Keratinocyte (primary cell): ENCODE results near the gene ZNF664. TPM values are rescaled to one million over a fixed set of nuclear protein-coding genes. Genes with fewer than 3 reads are reported as not detected.

Experiments used
- DNase-seq: peaks from one replicate; pipeline ENCODE4 v3.0.0-alpha.2; 2011; ENCODE audit warnings: low read depth, missing footprints, low spot score
- FAIRE-seq: peaks from 2 replicates; lab custom pipeline; 2011; peaks lifted over from hg19 to GRCh38; lab: Jason Lieb, UNC
- H2AFZ ChIP-seq: 2 replicates; pipeline ENCODE4 v1.6.0; 2012; ENCODE audit warnings: low read length, control low read depth, inconsistent platforms; ENCODE audit not compliant: control insufficient read depth
- H3K27ac ChIP-seq: 2 replicates; pipeline ENCODE4 v1.5.1; 2011; ENCODE audit warnings: low read length; ENCODE audit not compliant: control insufficient read depth, insufficient read depth
- H3K27me3 ChIP-seq: 3 replicates; pipeline ENCODE4 v1.6.0; 2011; ENCODE audit warnings: low read length; ENCODE audit not compliant: control insufficient read depth, insufficient read depth; ENCODE audit errors: extremely low read depth
- H3K36me3 ChIP-seq, 2 experiments: 2 replicates in 1 of 2; 3 replicates in 1 of 2; pipeline ENCODE4 v1.5.1; 2011; ENCODE audit warnings: low read length in 2 of 2, mild to moderate bottlenecking in 1 of 2; ENCODE audit not compliant: control insufficient read depth in 2 of 2, insufficient read depth in 2 of 2; ENCODE audit errors: extremely low read depth in 1 of 2
- H3K4me1 ChIP-seq: 3 replicates; pipeline ENCODE4 v1.5.1; 2011; ENCODE audit warnings: low read length; ENCODE audit not compliant: control insufficient read depth, insufficient read depth; ENCODE audit errors: extremely low read depth
- H3K4me2 ChIP-seq: 3 replicates; pipeline ENCODE4 v1.6.0; 2011; ENCODE audit warnings: low read depth, low read length; ENCODE audit not compliant: control insufficient read depth, insufficient read depth; ENCODE audit errors: extremely low read depth
- H3K4me3 ChIP-seq, 3 experiments: fragments of 200-600 bp in 1 of 3; sonication (generic) in 1 of 3; 2 replicates in 2 of 3; 3 replicates in 1 of 3; pipeline ENCODE4 v1.5.1; 2011 to 2016; ENCODE audit warnings: low read length in 3 of 3, mild to moderate bottlenecking in 3 of 3, control low read depth in 2 of 3, inconsistent platforms in 1 of 3, low read depth in 1 of 3, mixed read lengths in 1 of 3, mixed run types in 1 of 3, moderate library complexity in 1 of 3; ENCODE audit not compliant: control insufficient read depth in 2 of 3, insufficient read depth in 2 of 3; ENCODE audit errors: extremely low read depth in 1 of 3
- H3K79me2 ChIP-seq: 2 replicates; pipeline ENCODE4 v1.6.0; 2012; ENCODE audit warnings: low read length; ENCODE audit not compliant: control insufficient read depth, insufficient read depth
- H3K9ac ChIP-seq: 3 replicates; pipeline ENCODE4 v1.6.0; 2011; ENCODE audit warnings: low read length; ENCODE audit not compliant: control insufficient read depth, insufficient read depth; ENCODE audit errors: extremely low read depth
- H3K9me1 ChIP-seq: 3 replicates; pipeline ENCODE4 v1.6.0; 2011; ENCODE audit warnings: low read length; ENCODE audit not compliant: control insufficient read depth, insufficient read depth; ENCODE audit errors: extremely low read depth
- H3K9me3 ChIP-seq: 2 replicates; pipeline ENCODE4 v1.5.1; 2012; ENCODE audit warnings: low read depth, low read length; ENCODE audit not compliant: control insufficient read depth
- H4K20me1 ChIP-seq: 3 replicates; pipeline ENCODE4 v1.6.0; 2011; ENCODE audit warnings: low read length; ENCODE audit not compliant: control insufficient read depth, insufficient read depth; ENCODE audit errors: extremely low read depth
- EZH2 ChIP-seq: IDR thresholded peaks from one replicate; pipeline ENCODE4 v1.6.1; 2012; ENCODE audit warnings: inconsistent platforms, mild to moderate bottlenecking, low read length, moderate library complexity
- dilution Hi-C: fragments of 300-500 bp; cut with MboI; formaldehyde crosslinking; loops from one replicate; pipeline ENCODE4 v1.7.0; 2020; ENCODE audit warnings: low sequenced_read_pairs; ENCODE audit not compliant: extremely low pct_ligation_motif_present
- polyA plus RNA-seq, 5 experiments: library from polyadenylated mRNA; depleted of rRNA in 3 of 5; stranded (reverse) in 3 of 5; stranded (forward) in 1 of 5; unstranded in 1 of 5; fragments of >200 nt; gene quantifications; 1 replicate in 1 of 5; 2 replicates in 3 of 5; 3 replicates in 1 of 5; pipeline versions ENCODE4 v1.2.1 to v1.2.3, GENCODE V29; 2011 to 2012; ENCODE audit warnings: missing spikeins in 2 of 5, low read depth in 1 of 5, low replicate concordance in 1 of 5
- TF ChIP-seq, protein P1 (sequence below), 3 experiments: IDR thresholded peaks in 1 of 3; conservative IDR thresholded peaks in 1 of 3; optimal IDR thresholded peaks in 1 of 3; 2 replicates in 2 of 3; 3 replicates in 1 of 3; pipeline versions ENCODE3 to v1.5.1; 2011; ENCODE audit warnings: low read length in 3 of 3, mild to moderate bottlenecking in 3 of 3, moderate library complexity in 2 of 3, control low read depth in 1 of 3, inconsistent platforms in 1 of 3; ENCODE audit not compliant: insufficient read depth in 2 of 3; ENCODE audit errors: extremely low read depth in 1 of 3

ZNF664 gene
- polyA plus RNA-seq, 1 donor (not counting 4 experiments of a cell fraction or from before 2014, with no cell fraction given): 48.7 TPM

- Histone ChIP-seq H3K4me3 (no peak overlapping the region), H3K27ac (no peak overlapping the region), H3K9ac (no peak overlapping the region), H3K79me2 (no peaks in the 10 kb centered on the region), H3K4me2 (no peak overlapping the region), H4K20me1 (no peaks in the 10 kb centered on the region), H3K36me3 (peaks cover 12 to 21% of the 10 kb centered on the region in 2 experiments), H3K9me1 (no peaks in the 10 kb centered on the region), H3K27me3 (no peaks in the 10 kb centered on the region), H3K9me3 (no peaks in the 10 kb centered on the region), H3K4me1 (peaks cover 4% of the 10 kb centered on the region), H2AFZ (no peak overlapping the region)
- FAIRE-seq (no peak), DNase-seq (no peak)
- no peak for TF ChIP-seq EZH2
- TF ChIP-seq, protein P1, sequence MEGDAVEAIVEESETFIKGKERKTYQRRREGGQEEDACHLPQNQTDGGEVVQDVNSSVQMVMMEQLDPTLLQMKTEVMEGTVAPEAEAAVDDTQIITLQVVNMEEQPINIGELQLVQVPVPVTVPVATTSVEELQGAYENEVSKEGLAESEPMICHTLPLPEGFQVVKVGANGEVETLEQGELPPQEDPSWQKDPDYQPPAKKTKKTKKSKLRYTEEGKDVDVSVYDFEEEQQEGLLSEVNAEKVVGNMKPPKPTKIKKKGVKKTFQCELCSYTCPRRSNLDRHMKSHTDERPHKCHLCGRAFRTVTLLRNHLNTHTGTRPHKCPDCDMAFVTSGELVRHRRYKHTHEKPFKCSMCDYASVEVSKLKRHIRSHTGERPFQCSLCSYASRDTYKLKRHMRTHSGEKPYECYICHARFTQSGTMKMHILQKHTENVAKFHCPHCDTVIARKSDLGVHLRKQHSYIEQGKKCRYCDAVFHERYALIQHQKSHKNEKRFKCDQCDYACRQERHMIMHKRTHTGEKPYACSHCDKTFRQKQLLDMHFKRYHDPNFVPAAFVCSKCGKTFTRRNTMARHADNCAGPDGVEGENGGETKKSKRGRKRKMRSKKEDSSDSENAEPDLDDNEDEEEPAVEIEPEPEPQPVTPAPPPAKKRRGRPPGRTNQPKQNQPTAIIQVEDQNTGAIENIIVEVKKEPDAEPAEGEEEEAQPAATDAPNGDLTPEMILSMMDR (optimal IDR thresholded peaks at IDR 0.05 in 1 of 3, IDR thresholded peaks at IDR 0.05 in 1 of 3, conservative IDR thresholded peaks at IDR 0.05 in 1 of 3; ENCODE audit: extremely low read depth in 1 of 3, insufficient read depth in 2 of 3, low read length in 3 of 3): no peak
- dilution Hi-C loops: no loop called here
Observed at GRCh38 chr12:124008595-124008994, 35.6 kb downstream of the ZNF664 start.

DNA sequence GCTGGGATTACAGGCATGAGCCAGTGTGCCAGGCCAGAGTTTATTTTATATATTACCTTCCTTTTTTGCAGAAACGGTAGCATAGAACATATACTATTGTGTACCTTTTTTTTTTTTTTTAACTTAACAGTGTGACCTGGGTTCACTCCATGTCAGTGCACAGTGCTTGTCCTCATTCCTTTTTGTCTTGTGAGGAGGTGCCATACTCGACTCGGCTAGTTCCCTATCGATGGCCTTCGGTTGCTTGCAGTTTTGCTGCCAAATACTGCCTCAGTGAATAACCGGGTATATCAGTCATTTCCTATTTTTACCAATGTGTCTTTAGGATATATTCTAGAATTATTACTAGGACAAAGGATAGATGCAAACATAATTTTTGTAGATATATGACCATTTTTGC lies 36.8 kb downstream of the ZNF664 start:
- H2AFZ ChIP-seq: no peak overlapping the region
- no peak for TF ChIP-seq EZH2
- TF ChIP-seq, protein P1 (optimal IDR thresholded peaks at IDR 0.05 in 1 of 3, IDR thresholded peaks at IDR 0.05 in 1 of 3, conservative IDR thresholded peaks at IDR 0.05 in 1 of 3; ENCODE audit: extremely low read depth in 1 of 3, insufficient read depth in 2 of 3, low read length in 3 of 3): no peak
- dilution Hi-C loops: no loop called here
- H3K79me2 ChIP-seq: no peaks in the 10 kb centered on the region
- no peak overlapping the region for H3K4me3 ChIP-seq
- H3K27me3 ChIP-seq: no peaks in the 10 kb centered on the region
- DNase-seq (no peak), FAIRE-seq (no peak)
- no peak overlapping the region for H3K9ac ChIP-seq
- no peaks in the 10 kb centered on the region for H3K9me3 ChIP-seq
- peaks cover 12 to 17% of the 10 kb centered on the region in 2 experiments for H3K36me3 ChIP-seq
- H4K20me1 ChIP-seq: no peaks in the 10 kb centered on the region
- H3K4me2 ChIP-seq: no peak overlapping the region
- no peak overlapping the region for H3K27ac ChIP-seq
- peaks cover 4% of the 10 kb centered on the region for H3K4me1 ChIP-seq
- no peaks in the 10 kb centered on the region for H3K9me1 ChIP-seq
